ES-I3 (cell line): ENCODE results near the gene ANO9.

Experiments
- H3K36me3 ChIP-seq: 2 replicates; pipeline ENCODE4 v1.6.1; 2013; ENCODE audit warnings: mild to moderate bottlenecking, low read length, control low read depth, moderate library complexity; ENCODE audit not compliant: insufficient read depth
- H3K4me1 ChIP-seq: 2 replicates; pipeline ENCODE4 v1.6.1; 2013; ENCODE audit warnings: mild to moderate bottlenecking, control low read depth, low read length; ENCODE audit not compliant: insufficient read depth
- H3K9ac ChIP-seq: 2 replicates; pipeline ENCODE4 v1.6.1; 2013; ENCODE audit warnings: low read depth, mild to moderate bottlenecking, low read length, moderate library complexity
- H3K9me3 ChIP-seq: 2 replicates; pipeline ENCODE4 v1.6.1; 2013; ENCODE audit warnings: mild to moderate bottlenecking, low read length, moderate library complexity; ENCODE audit not compliant: control insufficient read depth, insufficient read depth

ANO9 gene

DNA sequence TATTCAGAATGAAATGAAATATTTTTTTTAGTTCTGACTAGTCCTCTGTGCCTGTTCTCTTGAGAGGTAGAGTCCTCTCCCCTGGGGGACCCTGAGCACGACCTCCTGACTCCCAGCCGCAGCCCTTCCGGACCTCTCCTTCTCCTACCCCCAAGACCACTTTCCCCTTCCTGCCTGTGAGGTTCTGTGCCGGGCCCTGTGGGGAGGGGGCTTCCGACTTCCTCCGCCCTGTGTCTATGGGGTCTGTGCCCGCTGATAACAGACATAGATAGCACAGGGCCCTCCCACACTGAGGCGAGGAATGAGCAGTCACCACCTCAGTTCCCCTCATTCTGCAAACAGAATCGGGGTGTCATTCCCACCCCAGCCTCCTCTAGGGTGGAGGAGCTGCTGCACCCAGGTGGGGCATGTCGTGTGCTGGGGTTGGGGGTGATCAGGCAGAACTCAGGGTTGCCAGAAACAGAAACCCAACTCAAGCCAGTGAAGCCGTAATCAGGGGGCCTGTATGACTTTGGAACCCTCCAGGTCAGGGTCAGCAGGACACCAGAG is 59.7 kb downstream of the ANO9 start:
- Histone ChIP-seq H3K9me3 (no peaks in the 10 kb centered on the region), H3K9ac (no peak overlapping the region), H3K36me3 (no peaks in the 10 kb centered on the region), H3K4me1 (no peaks in the 10 kb centered on the region)

DNA sequence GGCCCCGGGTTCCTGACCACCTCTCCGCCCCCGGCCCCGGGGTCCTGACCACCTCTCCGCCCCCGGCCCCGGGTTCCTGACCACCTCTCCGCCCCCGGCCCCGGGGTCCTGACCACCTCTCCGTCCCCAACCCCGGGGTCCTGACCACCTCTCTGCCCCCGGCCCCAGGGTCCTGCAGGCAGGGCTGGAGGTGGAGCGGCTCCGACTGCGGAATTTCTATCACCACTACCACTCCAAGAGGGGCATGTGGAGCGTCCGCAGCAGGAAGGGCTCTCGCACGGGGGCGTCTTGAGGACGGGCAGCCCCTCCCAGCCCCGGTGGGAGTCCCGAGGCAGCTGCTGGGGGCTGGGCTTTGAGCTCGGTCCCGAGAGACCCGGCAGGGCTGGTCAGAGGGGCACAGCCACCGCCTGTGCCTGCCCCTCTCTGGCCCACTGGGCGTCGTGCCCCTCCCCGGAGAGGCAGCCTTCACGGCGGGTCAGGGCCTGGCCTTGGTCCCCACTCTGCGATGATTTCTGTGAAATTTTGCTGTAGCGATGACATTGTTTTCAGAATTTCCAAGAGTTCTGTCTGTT is 60.2 kb downstream of the ANO9 start:
- Histone ChIP-seq H3K4me1 (no peaks in the 10 kb centered on the region), H3K9ac (no peak overlapping the region), H3K36me3 (no peaks in the 10 kb centered on the region), H3K9me3 (no peaks in the 10 kb centered on the region)

DNA sequence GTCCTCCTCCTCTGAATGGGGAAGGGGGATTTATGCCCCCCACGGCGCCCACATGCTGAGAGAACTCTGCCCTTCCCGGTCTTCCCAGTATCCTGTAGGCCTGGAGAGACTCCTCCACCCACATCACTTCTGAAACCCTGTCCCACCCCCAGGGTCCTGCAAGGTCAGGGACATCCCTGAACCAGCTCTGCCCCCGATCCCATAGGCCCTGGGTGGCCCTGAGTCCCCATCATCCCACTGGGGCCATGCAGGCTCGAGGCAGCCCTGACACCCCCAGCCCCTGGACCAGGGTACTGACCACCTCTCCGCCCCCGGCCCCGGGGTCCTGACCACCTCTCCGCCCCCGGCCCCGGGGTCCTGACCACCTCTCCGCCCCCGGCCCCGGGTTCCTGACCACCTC is 60.8 kb downstream of the ANO9 start:
- Histone ChIP-seq H3K9ac (no peak overlapping the region), H3K9me3 (no peaks in the 10 kb centered on the region), H3K36me3 (no peaks in the 10 kb centered on the region), H3K4me1 (no peaks in the 10 kb centered on the region)

DNA sequence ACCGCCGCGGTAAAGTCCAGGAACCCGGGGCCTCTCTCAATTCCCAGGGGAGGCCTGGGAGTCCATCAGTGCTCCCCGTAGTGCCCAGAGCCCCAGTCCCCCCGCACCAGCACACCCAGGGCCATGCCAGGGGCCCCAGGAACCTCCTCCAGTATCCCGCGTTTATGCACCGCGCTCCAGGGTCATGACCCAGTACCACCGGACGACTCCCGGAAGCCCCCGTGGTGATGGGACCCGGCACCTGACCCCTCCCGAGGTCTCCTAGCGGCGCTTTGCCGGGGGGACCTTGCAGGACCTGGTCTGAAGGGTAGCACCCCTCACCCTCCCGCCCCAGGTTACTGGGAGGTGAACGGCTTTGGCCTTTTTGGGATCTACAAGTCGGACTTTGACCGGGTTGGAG is 61.3 kb downstream of the ANO9 start:
- no peaks in the 10 kb centered on the region for H3K36me3 ChIP-seq
- no peaks in the 10 kb centered on the region for H3K9me3 ChIP-seq
- H3K4me1 ChIP-seq: no peaks in the 10 kb centered on the region
- H3K9ac ChIP-seq: no peak overlapping the region

DNA sequence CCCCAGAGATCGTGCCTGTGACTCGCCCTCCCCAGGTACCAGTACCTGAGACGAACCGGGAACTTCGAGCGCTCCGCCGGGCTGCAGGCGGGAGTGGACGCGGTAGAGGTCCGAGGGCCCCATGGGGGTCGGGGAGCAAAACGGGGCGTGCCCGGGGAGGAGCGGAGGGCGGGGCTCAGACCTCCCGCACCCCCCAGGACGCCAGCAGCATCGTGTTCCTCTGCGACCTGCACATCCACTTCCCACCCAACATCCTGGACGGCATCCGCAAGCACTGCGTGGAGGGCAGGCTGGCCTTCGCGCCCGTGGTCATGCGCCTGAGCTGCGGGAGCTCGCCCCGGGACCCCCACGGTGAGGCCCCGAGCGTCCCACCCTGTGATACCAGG is 61.7 kb downstream of the ANO9 start:
- Histone ChIP-seq H3K36me3 (no peaks in the 10 kb centered on the region; the same call in 1 of the 2 replicates), H3K9ac (no peak overlapping the region), H3K4me1 (no peaks in the 10 kb centered on the region), H3K9me3 (no peaks in the 10 kb centered on the region)

DNA sequence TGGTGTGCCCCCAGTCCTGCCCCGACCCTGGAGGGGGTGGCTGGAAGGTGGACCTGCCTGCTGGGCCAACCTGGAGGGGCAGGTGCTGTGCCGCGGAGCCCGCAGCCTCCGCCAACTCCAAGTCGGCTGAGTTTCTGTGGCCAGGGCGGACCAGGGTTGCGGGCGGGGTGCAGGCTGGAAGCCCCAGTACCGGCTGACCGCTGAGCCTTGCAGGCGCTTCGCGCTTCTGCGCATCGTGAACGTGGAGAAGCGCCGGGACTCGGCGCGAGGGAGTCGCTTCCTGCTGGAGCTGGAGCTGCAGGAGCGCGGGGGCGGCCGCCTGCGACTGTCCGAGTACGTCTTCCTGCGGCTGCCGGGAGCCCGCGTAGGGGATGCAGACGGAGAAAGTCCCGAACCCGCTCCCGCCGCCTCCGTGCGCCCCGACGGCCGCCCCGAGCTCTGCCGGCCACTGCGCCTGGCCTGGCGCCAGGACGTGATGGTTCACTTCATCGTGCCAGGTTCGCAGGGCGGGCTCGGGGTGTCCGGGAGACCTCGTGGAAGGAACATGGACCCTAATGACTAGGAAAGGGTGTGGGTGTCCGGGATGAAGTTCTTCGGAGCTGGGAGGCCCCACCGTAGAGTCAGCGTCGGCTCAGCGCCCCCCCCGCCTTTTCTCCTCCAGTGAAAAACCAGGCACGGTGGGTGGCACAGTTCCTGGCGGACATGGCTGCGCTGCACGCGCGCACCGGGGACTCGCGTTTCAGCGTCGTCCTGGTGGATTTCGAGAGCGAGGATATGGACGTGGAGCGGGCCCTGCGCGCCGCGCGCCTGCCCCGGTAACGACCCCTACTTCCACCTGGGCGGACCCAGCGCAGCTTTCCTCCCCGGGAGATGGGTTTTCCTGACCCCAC is 62.4 kb downstream of the ANO9 start:
- H3K9me3 ChIP-seq: no peaks in the 10 kb centered on the region
- no peaks in the 10 kb centered on the region; the same call in 1 of the 2 replicates for H3K36me3 ChIP-seq
- no peaks in the 10 kb centered on the region for H3K4me1 ChIP-seq
- H3K9ac ChIP-seq: no peak overlapping the region

DNA sequence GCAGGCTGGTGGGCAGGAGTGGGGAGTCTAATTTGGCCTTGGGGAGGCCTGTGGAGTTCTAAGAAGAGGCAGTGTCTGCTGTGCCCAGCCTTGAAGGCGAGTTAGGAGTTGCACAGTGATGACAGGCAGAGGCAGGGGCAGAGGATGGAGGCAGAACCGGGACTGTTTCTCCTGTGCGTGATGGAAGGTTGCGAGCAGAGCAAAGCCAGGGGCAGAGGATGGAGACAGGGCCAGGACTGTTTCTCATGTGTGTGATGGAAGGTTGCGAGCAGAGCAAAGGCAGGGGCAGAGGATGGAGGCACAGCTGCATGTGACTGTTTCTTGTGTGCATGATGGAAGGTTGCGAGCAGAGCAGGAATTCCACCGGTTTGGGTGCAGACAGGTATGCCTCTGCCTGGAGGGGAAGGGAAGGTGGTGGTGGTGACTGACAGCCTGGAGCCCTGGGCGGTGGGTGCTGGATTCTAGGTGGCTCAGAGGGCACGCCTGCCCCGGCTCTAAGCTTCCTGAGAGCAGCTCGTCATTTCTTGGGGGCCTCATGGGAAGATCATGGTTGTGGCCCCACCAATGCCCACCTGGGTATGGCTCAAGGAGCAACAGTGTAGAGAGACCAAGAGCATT is 63.8 kb downstream of the ANO9 start:
- H3K9ac ChIP-seq: no peak overlapping the region
- no peaks in the 10 kb centered on the region for H3K4me1 ChIP-seq
- H3K9me3 ChIP-seq: no peaks in the 10 kb centered on the region
- no peaks in the 10 kb centered on the region; the same call in 1 of the 2 replicates for H3K36me3 ChIP-seq

DNA sequence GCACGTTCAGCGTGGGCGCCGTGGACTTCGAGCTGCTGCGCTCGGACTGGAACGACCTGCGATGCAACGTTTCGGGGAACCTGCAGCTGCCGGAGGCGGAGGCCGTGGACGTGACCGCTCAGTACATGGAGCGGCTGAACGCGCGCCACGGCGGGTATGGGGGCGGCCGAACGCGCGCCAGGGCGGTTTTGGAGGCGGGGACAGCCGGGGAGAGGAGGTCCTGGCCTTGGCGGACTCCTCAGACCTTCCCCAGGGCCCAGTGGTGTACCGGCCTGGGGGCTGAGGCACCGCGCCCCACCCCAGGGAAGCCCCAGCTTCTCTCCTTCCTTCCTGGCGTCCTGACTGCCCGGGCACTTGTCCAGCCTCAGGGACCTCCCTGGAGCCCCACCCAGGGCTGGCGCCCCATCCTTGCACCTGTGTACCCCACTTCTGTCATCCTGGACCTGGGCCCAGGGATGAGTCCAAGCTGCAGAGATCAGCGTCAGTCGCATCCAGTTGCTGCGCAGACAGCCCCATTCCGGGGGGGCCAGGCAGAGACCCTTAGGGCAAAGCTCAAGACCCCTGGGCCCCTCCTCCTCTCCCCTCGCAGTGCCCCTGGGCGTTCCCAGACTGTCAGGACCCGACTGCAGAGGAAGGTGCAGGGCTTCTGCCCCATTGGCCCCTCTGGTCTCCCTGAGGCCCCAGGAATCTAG is 64.5 kb downstream of the ANO9 start:
- no peak overlapping the region for H3K9ac ChIP-seq
- no peaks in the 10 kb centered on the region for H3K4me1 ChIP-seq
- H3K36me3 ChIP-seq: no peaks in the 10 kb centered on the region; the same call in 1 of the 2 replicates
- H3K9me3 ChIP-seq: no peaks in the 10 kb centered on the region

DNA sequence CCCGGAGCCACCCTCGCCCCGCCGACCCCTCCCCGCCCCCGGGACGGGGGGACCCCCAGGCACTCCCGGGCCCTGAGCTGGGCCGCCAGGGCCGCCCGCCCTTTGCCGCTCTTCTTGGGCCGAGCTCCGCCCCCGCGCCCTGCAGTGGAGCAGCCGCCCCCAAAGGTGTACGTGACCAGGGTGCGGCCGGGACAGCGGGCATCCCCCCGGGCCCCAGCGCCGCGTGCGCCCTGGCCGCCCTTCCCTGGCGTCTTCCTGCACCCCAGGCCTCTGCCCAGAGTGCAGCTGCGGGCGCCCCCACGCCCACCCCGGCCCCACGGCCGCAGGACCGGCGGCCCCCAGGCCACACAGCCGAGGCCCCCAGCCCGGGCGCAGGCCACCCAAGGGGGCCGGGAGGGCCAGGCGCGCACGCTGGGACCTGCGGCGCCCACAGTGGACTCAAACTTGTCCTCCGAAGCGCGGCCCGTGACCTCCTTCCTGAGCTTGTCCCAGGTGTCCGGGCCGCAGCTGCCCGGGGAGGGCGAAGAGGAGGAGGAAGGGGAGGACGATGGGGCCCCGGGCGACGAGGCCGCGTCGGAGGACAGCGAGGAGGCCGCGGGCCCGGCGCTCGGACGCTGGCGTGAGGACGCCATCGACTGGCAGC is 65.2 kb downstream of the ANO9 start:
- no peaks in the 10 kb centered on the region for H3K4me1 ChIP-seq
- H3K9ac ChIP-seq: no peak overlapping the region
- H3K36me3 ChIP-seq: no peaks in the 10 kb centered on the region; the same call in 1 of the 2 replicates
- no peaks in the 10 kb centered on the region for H3K9me3 ChIP-seq

DNA sequence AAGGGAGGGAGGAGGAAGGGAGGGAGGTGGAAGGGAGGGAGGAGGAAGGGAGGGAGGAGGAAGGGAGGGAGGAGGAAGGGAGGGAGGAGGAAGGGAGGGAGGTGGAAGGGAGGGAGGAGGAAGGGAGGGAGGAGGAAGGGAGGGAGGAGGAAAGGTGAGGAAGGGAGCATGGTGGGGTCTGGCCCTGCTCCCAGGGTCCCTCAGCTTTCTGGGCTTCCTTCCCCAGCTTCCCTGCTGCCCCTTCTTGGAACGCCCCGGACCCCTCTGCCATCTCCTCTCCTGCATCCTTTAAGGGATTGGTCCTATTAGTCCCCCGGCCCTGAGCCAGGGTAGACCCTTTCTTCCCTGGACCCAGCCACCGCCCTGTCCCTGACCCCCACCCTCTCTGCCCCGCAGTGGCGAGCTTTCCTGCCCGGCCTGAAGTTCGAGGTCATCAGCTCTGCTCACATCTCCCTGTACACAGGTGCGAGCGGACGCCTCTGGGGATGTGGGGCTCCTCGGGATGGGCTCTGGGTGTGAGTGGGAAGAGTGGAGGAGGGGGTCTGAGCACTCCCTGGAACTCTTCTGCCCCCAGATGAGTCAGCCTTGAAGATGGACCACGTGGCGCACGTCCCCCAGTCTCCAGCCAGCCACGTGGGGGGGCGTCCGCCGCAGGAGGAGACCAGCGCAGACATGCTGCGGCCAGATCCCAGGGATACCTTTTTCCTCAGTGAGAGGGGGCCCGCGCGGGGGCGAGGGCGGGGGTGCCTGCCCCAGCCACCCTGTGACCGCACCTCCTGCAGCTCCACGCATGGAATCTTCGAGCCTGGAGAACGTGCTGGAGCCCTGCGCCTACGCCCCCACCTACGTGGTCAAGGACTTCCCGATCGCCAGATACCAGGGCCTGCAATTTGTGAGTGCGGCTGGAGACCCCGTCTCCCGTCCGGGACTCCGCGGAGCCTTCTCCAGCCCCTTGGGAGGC is 66.5 kb downstream of the ANO9 start:
- no peaks in the 10 kb centered on the region; the same call in 1 of the 2 replicates for H3K36me3 ChIP-seq
- no peak overlapping the region for H3K9ac ChIP-seq
- no peaks in the 10 kb centered on the region for H3K9me3 ChIP-seq
- H3K4me1 ChIP-seq: no peaks in the 10 kb centered on the region

DNA sequence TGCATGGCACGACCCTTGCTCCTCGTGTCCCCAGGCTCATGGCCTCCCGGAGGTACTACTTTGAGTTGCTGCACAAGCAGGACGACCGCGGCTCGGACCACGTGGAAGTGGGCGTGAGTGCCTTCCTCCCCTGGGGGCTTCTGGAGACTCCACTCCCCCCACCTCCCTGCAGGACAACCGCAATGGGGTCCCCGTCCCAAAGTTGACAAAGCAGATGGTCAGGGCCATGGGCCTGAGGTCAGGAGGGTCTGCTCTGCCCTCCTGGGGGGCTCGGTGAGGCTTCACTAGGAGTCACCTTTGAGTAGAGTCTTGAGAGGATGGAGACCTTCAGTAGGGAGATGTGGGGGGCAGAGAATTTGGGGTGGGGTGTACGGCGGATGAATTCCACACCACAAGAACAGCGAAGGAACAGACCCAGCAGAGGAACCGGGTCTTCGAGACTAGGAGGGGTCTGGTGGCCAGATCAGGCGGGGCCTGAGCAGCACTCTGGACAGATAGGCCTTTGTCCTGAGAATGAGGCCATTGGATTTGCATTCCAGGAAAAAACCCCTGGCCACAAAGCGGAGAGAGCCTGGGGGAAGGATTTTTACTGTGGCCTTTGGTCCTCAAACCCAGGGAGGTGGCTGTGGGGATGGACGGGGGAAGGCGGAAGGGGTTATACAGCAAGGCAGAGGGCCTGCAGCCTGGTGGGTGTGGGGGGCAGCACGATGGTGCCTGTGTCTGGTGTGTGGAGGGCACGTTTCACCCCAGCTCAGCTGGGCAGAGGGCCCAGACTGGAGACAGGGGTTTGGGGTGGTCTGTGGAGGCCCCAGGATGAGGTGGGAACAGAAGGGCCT is 67.9 kb downstream of the ANO9 start:
- Histone ChIP-seq H3K9ac (no peak overlapping the region), H3K9me3 (no peaks in the 10 kb centered on the region), H3K4me1 (no peaks in the 10 kb centered on the region), H3K36me3 (no peaks in the 10 kb centered on the region; the same call in 1 of the 2 replicates)
